Tibial nerve (tissue), 4 donors: ENCODE measurements around the gene BRI3. TPM values are rescaled to one million over a fixed set of nuclear protein-coding genes. Genes with fewer than 3 reads are reported as not detected.

Experiments used
- DNase-seq, 2 donors: peaks; one replicate each; pipeline ENCODE4 v3.0.0-alpha.2; 2019; ENCODE audit warnings: low spot score in 2 of 2
- H3K27ac ChIP-seq, 4 donors: fragments of 200-600 bp; sonication (generic) in 3 of 4; one replicate each; pipeline ENCODE4 v1.5.1; 2017 to 2019; ENCODE audit warnings: mild to moderate bottlenecking in 1 of 4
- H3K27me3 ChIP-seq, 2 donors: fragments of 200-600 bp; sonication (generic) in 1 of 2; one replicate each; pipeline versions ENCODE4 v1.5.1 to v1.6.0; 2017 to 2019
- H3K36me3 ChIP-seq, 3 donors: fragments of 200-600 bp; sonication (generic); one replicate each; pipeline ENCODE4 v1.5.1; 2018 to 2019
- H3K4me1 ChIP-seq, 4 donors: fragments of 200-600 bp; sonication (generic) in 3 of 4; one replicate each; pipeline ENCODE4 v1.5.1; 2017 to 2019
- H3K4me3 ChIP-seq, 4 donors: fragments of 200-600 bp; sonication (generic) in 3 of 4; one replicate each; pipeline ENCODE4 v1.5.1; 2017 to 2019; ENCODE audit warnings: mild to moderate bottlenecking in 1 of 4, moderate library complexity in 1 of 4
- H3K9me3 ChIP-seq, 4 donors: fragments of 200-600 bp; sonication (generic) in 3 of 4; one replicate each; pipeline ENCODE4 v1.5.1; 2017 to 2019
- CTCF ChIP-seq, 5 experiments: fragments of 200-600 bp in 3 of 5; fragments of 450-650 bp in 2 of 5; sonication (generic) in 3 of 5; IDR thresholded peaks; one replicate each; pipeline ENCODE4 v1.5.1; 2016 to 2019; ENCODE audit warnings: antibody characterized with exemption in 5 of 5, mild to moderate bottlenecking in 3 of 5, moderate library complexity in 2 of 5
- EP300 ChIP-seq, 2 donors: sonication (generic); formaldehyde crosslinking; IDR thresholded peaks; one replicate each; pipeline ENCODE4 v1.6.1; 2017; ENCODE audit warnings: antibody characterized with exemption in 2 of 2, mild to moderate bottlenecking in 1 of 2
- POLR2A ChIP-seq, 2 donors: fragments of 450-650 bp; IDR thresholded peaks; one replicate each; pipeline ENCODE4 v1.6.1; 2017; ENCODE audit warnings: antibody characterized with exemption in 2 of 2, mild to moderate bottlenecking in 2 of 2, moderate library complexity in 2 of 2
- WGBS, 2 donors: methylation state at CpG; one replicate each; pipeline ENCODE4 v1.1.5; 2018; 5-methylcytosine and 5-hydroxymethylcytosine counted together
- total RNA-seq, 4 donors: library from RNA; depleted of rRNA; stranded (reverse); fragments of >200 nt; gene quantifications; one replicate each; pipeline ENCODE4 v1.1.0, GENCODE V29; 2016

Gene BRI3
- total RNA-seq, 4 donors from 2014 or later = 33.5 to 69.0 (median 44.3) TPM

DNA sequence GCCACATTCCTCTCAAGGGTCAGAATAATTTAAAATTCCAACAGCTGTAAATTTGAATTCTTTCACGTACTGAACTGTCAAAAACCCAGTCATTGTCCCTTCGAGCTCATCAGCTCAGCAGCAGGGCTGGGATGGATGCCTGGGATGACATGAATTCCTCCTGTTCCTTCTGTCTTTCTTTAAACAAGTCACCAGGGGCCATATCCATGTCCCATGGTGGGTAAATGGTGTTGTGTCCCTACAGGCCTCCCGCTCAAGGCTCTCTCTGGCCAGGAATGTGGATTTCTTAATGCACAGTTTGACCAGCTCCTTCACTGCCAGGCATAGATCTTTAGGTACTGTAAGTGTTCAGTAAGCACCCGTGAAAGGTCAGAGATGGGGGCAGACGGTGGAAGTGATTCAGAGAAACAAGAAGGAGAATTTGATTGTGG, 15.6 kb upstream of the BRI3 start:
- no peaks in the 10 kb centered on the region for H3K4me1 ChIP-seq
- WGBS, 2 donors = 59 to 71% methylated on average over 5 of the region's 5 CpGs
- H3K9me3 ChIP-seq = no peaks in the 10 kb centered on the region
- H3K27me3 ChIP-seq = no peaks in the 10 kb centered on the region
- H3K36me3 ChIP-seq = peaks cover 0 to 35% (median 0%) of the 10 kb centered on the region in 3 donors
- H3K4me3 ChIP-seq = no peak overlapping the region
- no peak for TF ChIP-seq EP300 (IDR thresholded peaks at IDR 0.05)
- DNase-seq = no peak
- no peak overlapping the region for H3K27ac ChIP-seq

GRCh38 chr7:98266840-98267239, 14.6 kb upstream of the BRI3 start:
- no peaks in the 10 kb centered on the region for H3K4me1 ChIP-seq
- no peak overlapping the region for H3K4me3 ChIP-seq
- no peaks in the 10 kb centered on the region for H3K9me3 ChIP-seq
- peaks cover 0 to 25% (median 0%) of the 10 kb centered on the region in 3 donors for H3K36me3 ChIP-seq
- WGBS, 2 donors = 32 to 44% methylated on average over 2 of the region's 2 CpGs
- TF ChIP-seq CTCF (IDR thresholded peaks at IDR 0.05) (peak in 1 of 5 experiments; percentile 16), POLR2A (IDR thresholded peaks at IDR 0.05) (no peak)
- no peak for DNase-seq
- H3K27ac ChIP-seq = no peak overlapping the region
- no peaks in the 10 kb centered on the region for H3K27me3 ChIP-seq

DNA sequence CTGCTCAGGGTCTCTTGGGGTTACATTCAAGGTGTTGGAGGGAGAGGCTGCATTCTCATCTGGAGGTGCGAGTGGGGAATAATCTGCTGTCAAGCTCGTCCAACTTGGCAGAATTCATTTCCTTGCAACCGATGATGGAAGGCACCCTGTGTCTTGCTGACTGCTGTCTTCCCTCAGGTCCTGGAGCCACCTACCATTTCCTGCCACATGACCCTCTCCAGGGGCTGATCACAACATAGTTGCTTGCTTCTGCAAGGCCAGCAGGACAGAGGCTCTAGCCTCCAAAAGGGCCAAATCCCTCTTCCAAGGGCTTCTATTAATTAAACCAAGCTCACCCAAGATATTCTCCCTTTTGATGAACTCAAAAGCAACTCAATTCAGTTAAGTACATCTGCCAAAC, 14.2 kb upstream of the BRI3 start:
- H3K27me3 ChIP-seq = no peaks in the 10 kb centered on the region
- no peak overlapping the region for H3K4me3 ChIP-seq
- WGBS, 2 donors = 83 to 86% methylated on average over 3 of the region's 3 CpGs
- no peak for DNase-seq
- peaks cover 0 to 21% (median 0%) of the 10 kb centered on the region in 3 donors for H3K36me3 ChIP-seq
- H3K9me3 ChIP-seq = no peaks in the 10 kb centered on the region
- no peak for TF ChIP-seq POLR2A (IDR thresholded peaks at IDR 0.05)
- TF ChIP-seq CTCF (IDR thresholded peaks at IDR 0.05) = no peak
- no peak for TF ChIP-seq EP300 (IDR thresholded peaks at IDR 0.05)
- no peaks in the 10 kb centered on the region for H3K4me1 ChIP-seq
- no peak overlapping the region for H3K27ac ChIP-seq

DNA sequence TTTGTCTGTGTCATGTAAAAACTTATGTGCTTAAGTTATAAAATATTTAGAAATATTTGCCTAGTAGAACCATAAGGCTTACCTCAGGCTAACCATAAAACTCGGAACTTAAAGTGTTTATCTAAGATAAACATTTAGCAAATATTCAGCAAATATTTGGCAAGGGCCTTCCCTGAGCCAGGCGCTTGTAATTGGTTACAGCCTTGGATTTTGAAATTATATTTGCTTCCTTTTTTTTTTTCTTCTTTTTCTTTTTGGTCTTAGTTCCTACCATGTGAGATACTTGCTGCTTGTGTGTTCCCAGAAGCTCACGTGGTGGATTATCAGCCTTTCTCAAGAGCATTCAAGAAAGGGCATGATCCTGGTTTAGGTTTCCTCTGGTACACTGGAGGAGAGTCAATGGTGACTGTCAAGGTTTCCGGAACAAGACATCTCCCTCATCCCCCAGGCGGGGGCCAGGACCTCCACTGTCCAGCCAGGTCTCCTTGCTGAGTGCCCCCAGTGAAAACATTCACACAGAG, 5.2 kb upstream of the BRI3 start:
- TF ChIP-seq EP300 (IDR thresholded peaks at IDR 0.05) (peak; percentile 66 to 67), CTCF (IDR thresholded peaks at IDR 0.05) (no peak)
- DNase-seq = peak in 1 of 2 donors; percentile 36
- H3K4me1 ChIP-seq = peaks cover 0 to 7% (median 4%) of the 10 kb centered on the region in 4 donors
- H3K4me3 ChIP-seq = no peak overlapping the region
- H3K27ac ChIP-seq = peak overlapping the region in 1 of 4 donors; percentile 72
- H3K36me3 ChIP-seq = no peaks in the 10 kb centered on the region
- 57 to 68% methylated on average over 5 of the region's 5 CpGs for WGBS, 2 donors
- H3K27me3 ChIP-seq = no peaks in the 10 kb centered on the region
- no peaks in the 10 kb centered on the region for H3K9me3 ChIP-seq

- 81 to 90% methylated on average over 5 of the region's 5 CpGs for WGBS, 2 donors
- Histone ChIP-seq H3K4me3 (no peak overlapping the region), H3K9me3 (no peaks in the 10 kb centered on the region), H3K27ac (no peak overlapping the region), H3K36me3 (peaks cover 0 to 2% (median 0%) of the 10 kb centered on the region in 3 donors), H3K4me1 (peaks cover 0 to 18% (median 9%) of the 10 kb centered on the region in 4 donors), H3K27me3 (no peaks in the 10 kb centered on the region)
- DNase-seq = no peak
- TF ChIP-seq EP300 (IDR thresholded peaks at IDR 0.05) (no peak), POLR2A (IDR thresholded peaks at IDR 0.05) (no peak), CTCF (IDR thresholded peaks at IDR 0.05) (no peak)
Observed at GRCh38 chr7:98278408-98278807, 3.1 kb upstream of the BRI3 start.

DNA sequence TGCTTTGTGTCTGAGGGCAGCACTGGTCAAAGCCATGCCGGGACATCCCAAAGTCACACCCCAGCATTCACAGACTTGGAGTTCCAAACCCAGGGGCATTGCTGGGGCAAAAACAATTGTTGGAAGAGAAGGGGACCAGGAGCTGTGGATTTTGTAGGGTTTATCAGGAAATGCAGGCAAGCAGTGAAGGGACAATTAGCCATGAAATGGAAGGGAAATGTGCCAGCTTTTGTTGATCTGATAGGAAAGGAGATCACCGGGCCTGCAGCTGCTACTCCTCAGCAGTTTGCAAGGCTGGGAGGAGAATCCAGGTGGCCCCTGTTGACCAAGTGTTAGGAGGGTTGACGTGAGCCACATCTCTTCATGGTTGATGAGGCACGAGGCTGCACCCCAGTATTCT, 2.5 kb upstream of the BRI3 start:
- no peak overlapping the region for H3K27ac ChIP-seq
- no peak for DNase-seq
- no peaks in the 10 kb centered on the region for H3K27me3 ChIP-seq
- peaks cover 0 to 23% (median 14%) of the 10 kb centered on the region in 4 donors for H3K4me1 ChIP-seq
- no peaks in the 10 kb centered on the region for H3K9me3 ChIP-seq
- TF ChIP-seq CTCF (IDR thresholded peaks at IDR 0.05) (no peak), EP300 (IDR thresholded peaks at IDR 0.05) (no peak), POLR2A (IDR thresholded peaks at IDR 0.05) (no peak)
- WGBS, 2 donors = 69 to 70% methylated on average over 4 of the region's 4 CpGs
- H3K36me3 ChIP-seq = peaks cover 0 to 7% (median 0%) of the 10 kb centered on the region in 3 donors
- H3K4me3 ChIP-seq = no peak overlapping the region
